PFSK-1 (cell line): ENCODE data around the gene GSTA4.

Experiments
- FOXP2 ChIP-seq: optimal IDR thresholded peaks from 2 replicates; pipeline ENCODE3; 2011; ENCODE audit warnings: borderline replicate concordance, control low read depth, inconsistent platforms; ENCODE audit not compliant: insufficient read depth; ENCODE audit errors: extremely low read length, extremely low read depth
- POLR2AphosphoS5 ChIP-seq: IDR thresholded peaks from 2 replicates; pipeline ENCODE4 v1.6.1; 2012; ENCODE audit warnings: low read depth, mild to moderate bottlenecking, control low read depth, low read length, moderate library complexity
- SIN3A ChIP-seq: IDR thresholded peaks from 2 replicates; pipeline ENCODE4 v1.6.1; 2012; ENCODE audit warnings: mild to moderate bottlenecking, low read length, moderate library complexity, borderline replicate concordance; ENCODE audit not compliant: insufficient read depth
- TAF1 ChIP-seq: IDR thresholded peaks from 2 replicates; pipeline ENCODE4 v1.6.1; 2012; ENCODE audit warnings: low read length, control low read depth, borderline replicate concordance; ENCODE audit not compliant: insufficient read depth
- TF ChIP-seq, protein P1 (sequence below), 2 experiments: IDR thresholded peaks; 2 replicates each; pipeline versions ENCODE4 v1.6.1 to v1.8.0; 2011 to 2012; ENCODE audit warnings: low read depth in 2 of 2, low read length in 2 of 2, control low read depth in 1 of 2, inconsistent platforms in 1 of 2, mild to moderate bottlenecking in 1 of 2, moderate library complexity in 1 of 2; ENCODE audit not compliant: insufficient read depth in 1 of 2

DNA sequence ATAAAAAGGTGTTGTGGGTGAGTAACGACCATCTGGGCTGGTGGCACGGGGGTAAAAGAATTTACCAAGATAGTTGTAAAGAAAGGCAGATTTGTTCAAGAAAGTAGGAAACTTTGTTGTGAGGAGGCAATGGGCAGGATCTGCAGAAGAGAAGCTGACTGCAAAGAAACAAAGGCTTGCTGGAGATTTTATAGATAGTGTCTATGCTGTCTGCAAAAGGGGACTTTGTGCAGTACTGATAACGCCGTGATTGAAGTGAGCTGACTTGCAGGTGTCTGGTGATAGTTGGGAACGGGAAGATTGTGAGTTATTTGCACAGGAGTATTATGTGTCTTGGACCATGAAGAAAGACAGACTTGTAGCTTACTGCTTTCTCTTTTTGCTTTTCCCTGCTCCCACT is 48.8 kb downstream of the GSTA4 start:
- TF ChIP-seq, protein P1, sequence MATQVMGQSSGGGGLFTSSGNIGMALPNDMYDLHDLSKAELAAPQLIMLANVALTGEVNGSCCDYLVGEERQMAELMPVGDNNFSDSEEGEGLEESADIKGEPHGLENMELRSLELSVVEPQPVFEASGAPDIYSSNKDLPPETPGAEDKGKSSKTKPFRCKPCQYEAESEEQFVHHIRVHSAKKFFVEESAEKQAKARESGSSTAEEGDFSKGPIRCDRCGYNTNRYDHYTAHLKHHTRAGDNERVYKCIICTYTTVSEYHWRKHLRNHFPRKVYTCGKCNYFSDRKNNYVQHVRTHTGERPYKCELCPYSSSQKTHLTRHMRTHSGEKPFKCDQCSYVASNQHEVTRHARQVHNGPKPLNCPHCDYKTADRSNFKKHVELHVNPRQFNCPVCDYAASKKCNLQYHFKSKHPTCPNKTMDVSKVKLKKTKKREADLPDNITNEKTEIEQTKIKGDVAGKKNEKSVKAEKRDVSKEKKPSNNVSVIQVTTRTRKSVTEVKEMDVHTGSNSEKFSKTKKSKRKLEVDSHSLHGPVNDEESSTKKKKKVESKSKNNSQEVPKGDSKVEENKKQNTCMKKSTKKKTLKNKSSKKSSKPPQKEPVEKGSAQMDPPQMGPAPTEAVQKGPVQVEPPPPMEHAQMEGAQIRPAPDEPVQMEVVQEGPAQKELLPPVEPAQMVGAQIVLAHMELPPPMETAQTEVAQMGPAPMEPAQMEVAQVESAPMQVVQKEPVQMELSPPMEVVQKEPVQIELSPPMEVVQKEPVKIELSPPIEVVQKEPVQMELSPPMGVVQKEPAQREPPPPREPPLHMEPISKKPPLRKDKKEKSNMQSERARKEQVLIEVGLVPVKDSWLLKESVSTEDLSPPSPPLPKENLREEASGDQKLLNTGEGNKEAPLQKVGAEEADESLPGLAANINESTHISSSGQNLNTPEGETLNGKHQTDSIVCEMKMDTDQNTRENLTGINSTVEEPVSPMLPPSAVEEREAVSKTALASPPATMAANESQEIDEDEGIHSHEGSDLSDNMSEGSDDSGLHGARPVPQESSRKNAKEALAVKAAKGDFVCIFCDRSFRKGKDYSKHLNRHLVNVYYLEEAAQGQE (IDR thresholded peaks at IDR 0.05; ENCODE audit: insufficient read depth in 1 of 2, low read depth in 2 of 2, low read length in 2 of 2) = no peak
- TF ChIP-seq POLR2AphosphoS5 = no peak
- TF ChIP-seq SIN3A = no peak
- no peak for TF ChIP-seq TAF1
- no peak for TF ChIP-seq FOXP2
